Neural crest cell (in vitro differentiated cells): ENCODE results near the gene NMRK2. TPM values are rescaled to one million over a fixed set of nuclear protein-coding genes. Genes with fewer than 3 reads are reported as not detected.

Experiments used
- DNase-seq: peaks from one replicate; pipeline ENCODE4 v3.0.0; 2021; ENCODE audit warnings: low read depth, mixed read lengths, low spot score
- H3K27ac Mint-ChIP-seq: one replicate; pipeline ENCODE4 v1.8.0; 2021; ENCODE audit warnings: mild to moderate bottlenecking, mixed read lengths; ENCODE audit not compliant: unreplicated experiment
- H3K27me3 Mint-ChIP-seq: 2 replicates; pipeline ENCODE4 v1.8.0; 2021; ENCODE audit warnings: low read depth, mild to moderate bottlenecking, mixed read lengths
- H3K36me3 Mint-ChIP-seq: 2 replicates; pipeline ENCODE4 v1.8.0; 2021; ENCODE audit warnings: low read depth, mild to moderate bottlenecking, mixed read lengths
- H3K4me1 Mint-ChIP-seq: 2 replicates; pipeline ENCODE4 v1.8.0; 2021; ENCODE audit warnings: mixed read lengths
- H3K4me3 Mint-ChIP-seq: one replicate; pipeline ENCODE4 v1.8.0; 2021; ENCODE audit warnings: mild to moderate bottlenecking, mixed read lengths
- H3K9me3 Mint-ChIP-seq: 2 replicates; pipeline ENCODE4 v1.8.0; 2021; ENCODE audit warnings: mixed read lengths
- CTCF ChIP-seq: fragments of 200-600 bp; sonication (generic); conservative IDR thresholded peaks from 2 replicates; pipeline ENCODE4 v1.5.0; 2021; ENCODE audit warnings: antibody characterized with exemption, mild to moderate bottlenecking
- total RNA-seq: library from RNA; stranded (reverse); gene quantifications from 2 replicates; pipeline ENCODE4 v1.2.1, GENCODE V29; 2021

The NMRK2 gene
- total RNA-seq, 1 donor from 2014 or later = not detected

- no peak for TF ChIP-seq CTCF
- DNase-seq = no peak
- Mint-ChIP-seq H3K9me3 (no peaks in the 10 kb centered on the region), H3K27ac (no peak overlapping the region), H3K27me3 (no peaks in the 10 kb centered on the region), H3K36me3 (peaks cover 3% of the 10 kb centered on the region), H3K4me3 (no peak overlapping the region), H3K4me1 (no peaks in the 10 kb centered on the region)
Measured at GRCh38 chr19:3897936-3898335, 34.9 kb upstream of the NMRK2 start.

- H3K27ac Mint-ChIP-seq = no peak overlapping the region
- H3K9me3 Mint-ChIP-seq = no peaks in the 10 kb centered on the region
- no peak overlapping the region for H3K4me3 Mint-ChIP-seq
- TF ChIP-seq CTCF = no peak
- DNase-seq = no peak
- peaks cover 3% of the 10 kb centered on the region for H3K36me3 Mint-ChIP-seq
- no peaks in the 10 kb centered on the region for H3K4me1 Mint-ChIP-seq
- H3K27me3 Mint-ChIP-seq = no peaks in the 10 kb centered on the region
Measured at GRCh38 chr19:3898426-3898825, 34.4 kb upstream of the NMRK2 start.

GRCh38 chr19:3899531-3900294 is 33.2 kb upstream of the NMRK2 start:
- Mint-ChIP-seq H3K27ac (no peak overlapping the region), H3K9me3 (no peaks in the 10 kb centered on the region), H3K27me3 (no peaks in the 10 kb centered on the region), H3K4me3 (no peak overlapping the region), H3K4me1 (no peaks in the 10 kb centered on the region), H3K36me3 (peaks cover 3% of the 10 kb centered on the region)
- no peak for DNase-seq
- no peak for TF ChIP-seq CTCF

GRCh38 chr19:3902317-3902973 is 30.4 kb upstream of the NMRK2 start:
- Mint-ChIP-seq H3K27ac (no peak overlapping the region), H3K36me3 (peaks cover 3% of the 10 kb centered on the region), H3K4me1 (no peaks in the 10 kb centered on the region), H3K4me3 (no peak overlapping the region), H3K27me3 (no peaks in the 10 kb centered on the region), H3K9me3 (no peaks in the 10 kb centered on the region)
- TF ChIP-seq CTCF = no peak
- no peak for DNase-seq

- Mint-ChIP-seq H3K9me3 (no peaks in the 10 kb centered on the region), H3K36me3 (peaks cover 2% of the 10 kb centered on the region), H3K4me3 (no peak overlapping the region), H3K27me3 (no peaks in the 10 kb centered on the region), H3K27ac (no peak overlapping the region), H3K4me1 (no peaks in the 10 kb centered on the region)
- TF ChIP-seq CTCF = no peak
- DNase-seq = no peak
Measured at GRCh38 chr19:3904233-3904632, 28.6 kb upstream of the NMRK2 start.
